HCT116 (cell line): ENCODE data around the gene PANX2. TPM values are rescaled to one million over a fixed set of nuclear protein-coding genes. Genes with fewer than 3 reads are reported as not detected.

ENCODE experiments used
- ATAC-seq: fragments of 200-7000 bp; cut with Tn5 transposase; 2 replicates; pipeline ENCODE4 v1.9.1; 2020; ENCODE audit warnings: mild to moderate bottlenecking, moderate library complexity
- BruUV-seq: library from RNA; stranded (reverse); fragments of 400-500 nt; replicated peaks from 2 replicates; lab custom pipeline; 2021; lab: Mats Ljungman, UMichigan
- CTCF ChIA-PET: fragments of 300-600 bp; sonication (Branson Sonifier 250); formaldehyde crosslinking; loops from one replicate; lab custom pipeline; 2021; ENCODE audit warnings: antibody characterized with exemption; lab: Charles Lee
- POLR2A ChIA-PET: fragments of 300-600, 350-600 bp; sonication (Branson Sonifier 250); formaldehyde crosslinking; loops from one replicate; lab custom pipeline; 2021; ENCODE audit warnings: antibody characterized with exemption; lab: Charles Lee
- RAD21 ChIA-PET, 2 experiments: fragments of 300-600 bp; sonication (Branson Sonifier 250); formaldehyde crosslinking; loops; one replicate each; lab custom pipeline; 2023; ENCODE audit warnings: low total read pairs in 2 of 2; ENCODE audit not compliant: uncharacterized antibody in 2 of 2, unreplicated experiment in 2 of 2, low non-redundant PET in 1 of 2; lab: Charles Lee
- DNase-seq: peaks from one replicate; pipeline ENCODE4 v3.0.0-alpha.2; 2010; ENCODE audit warnings: low read depth, low spot score
- H2AFZ ChIP-seq: fragments of 200-600 bp; shearing (Covaris generic), sonication (generic); 2 replicates; pipeline ENCODE4 v1.6.1; 2017; ENCODE audit warnings: low read depth, mixed run types, mixed read lengths, antibody characterized with exemption, low read length; ENCODE audit not compliant: poor library complexity, severe bottlenecking
- H3K27ac ChIP-seq: 2 replicates; pipeline ENCODE4 v1.5.1; 2012; ENCODE audit warnings: low read depth, low read length
- H3K27me3 ChIP-seq: fragments of 200-600 bp; sonication (generic); 2 replicates; pipeline ENCODE4 v1.6.1; 2016; ENCODE audit warnings: mixed run types, low read length, mixed read lengths; ENCODE audit not compliant: insufficient read depth
- H3K36me3 ChIP-seq, 2 experiments: fragments of 200-500 bp in 1 of 2; fragments of 200-600 bp in 1 of 2; sonication (Bioruptor generic) in 1 of 2; sonication (generic) in 1 of 2; 2 replicates each; pipeline versions ENCODE4 v1.5.1 to v1.6.1; 2014 to 2016; ENCODE audit warnings: low read length in 2 of 2, inconsistent platforms in 1 of 2, mixed read lengths in 1 of 2, mixed run types in 1 of 2; ENCODE audit not compliant: insufficient read depth in 2 of 2, control insufficient read depth in 1 of 2
- H3K4me1 ChIP-seq, 2 experiments: fragments of 200-600 bp in 1 of 2; sonication (generic) in 1 of 2; 2 replicates each; pipeline versions ENCODE4 v1.5.1 to v1.6.1; 2012 to 2017; ENCODE audit warnings: low read length in 2 of 2, inconsistent platforms in 1 of 2, mild to moderate bottlenecking in 1 of 2, mixed read lengths in 1 of 2, mixed run types in 1 of 2, moderate library complexity in 1 of 2; ENCODE audit not compliant: insufficient read depth in 2 of 2, control insufficient read depth in 1 of 2
- H3K4me2 ChIP-seq: fragments of 200-600 bp; sonication (generic); 2 replicates; pipeline ENCODE4 v1.6.1; 2017; ENCODE audit warnings: mixed run types, low read length, mixed read lengths
- H3K4me3 ChIP-seq, 2 experiments: fragments of 200-600 bp in 1 of 2; sonication (generic) in 1 of 2; replicated peaks in 1 of 2; 2 replicates each; pipeline ENCODE4 v1.5.1; 2011 to 2016; ENCODE audit warnings: low read length in 2 of 2, control low read depth in 1 of 2, low read depth in 1 of 2, mild to moderate bottlenecking in 1 of 2, mixed read lengths in 1 of 2, mixed run types in 1 of 2
- H3K79me2 ChIP-seq: fragments of 200-600 bp; sonication (generic); 2 replicates; pipeline ENCODE4 v1.6.1; 2017; ENCODE audit warnings: mild to moderate bottlenecking, mixed run types, low read length, moderate library complexity, mixed read lengths; ENCODE audit not compliant: insufficient read depth
- H3K9ac ChIP-seq: fragments of 200-600 bp; sonication (generic); 2 replicates; pipeline ENCODE4 v1.6.1; 2016; ENCODE audit warnings: low read length, mixed read lengths
- H3K9me2 ChIP-seq: fragments of 200-600 bp; sonication (generic), shearing (Covaris generic); 2 replicates; pipeline ENCODE4 v1.6.1; 2017; ENCODE audit warnings: mixed run types, mild to moderate bottlenecking, moderate library complexity; ENCODE audit not compliant: insufficient read depth
- H3K9me3 ChIP-seq, 2 experiments: fragments of 200-500 bp in 1 of 2; fragments of 200-600 bp in 1 of 2; sonication (Bioruptor generic) in 1 of 2; sonication (generic) in 1 of 2; 2 replicates each; pipeline ENCODE4 v1.6.1; 2014 to 2017; ENCODE audit warnings: low read length in 2 of 2, mixed read lengths in 2 of 2, inconsistent platforms in 1 of 2, low read depth in 1 of 2, mild to moderate bottlenecking in 1 of 2, mixed run types in 1 of 2, moderate library complexity in 1 of 2; ENCODE audit not compliant: control insufficient read depth in 1 of 2, insufficient read depth in 1 of 2
- H4K20me1 ChIP-seq: fragments of 200-600 bp; sonication (generic), shearing (Covaris generic); 2 replicates; pipeline ENCODE4 v1.6.1; 2017; ENCODE audit warnings: mixed run types, mild to moderate bottlenecking, moderate library complexity; ENCODE audit not compliant: insufficient read depth
- ATF3 ChIP-seq: IDR thresholded peaks from 2 replicates; pipeline ENCODE4 v1.6.1; 2012
- CBX3 ChIP-seq: IDR thresholded peaks from 2 replicates; pipeline ENCODE4 v1.6.1; 2012; ENCODE audit warnings: low read depth
- EGR1 ChIP-seq: IDR thresholded peaks from 2 replicates; pipeline ENCODE4 v1.6.1; 2012; ENCODE audit warnings: low read depth
- ELF1 ChIP-seq: IDR thresholded peaks from 2 replicates; pipeline ENCODE4 v1.6.1; 2012; ENCODE audit warnings: low read depth, borderline replicate concordance
- EZH2phosphoT487 ChIP-seq: fragments of 200-600 bp; IDR thresholded peaks from 2 replicates; pipeline ENCODE4 v1.6.1; 2018; ENCODE audit warnings: antibody characterized with exemption, borderline replicate concordance
- FOSL1 ChIP-seq: IDR thresholded peaks from 2 replicates; pipeline ENCODE4 v1.6.1; 2012; ENCODE audit warnings: low read depth
- JUND ChIP-seq: IDR thresholded peaks from 2 replicates; pipeline ENCODE4 v1.6.1; 2012
- MAX ChIP-seq: IDR thresholded peaks from 2 replicates; pipeline ENCODE4 v1.6.1; 2012
- POLR2A ChIP-seq: IDR thresholded peaks from 2 replicates; pipeline ENCODE4 v1.7.0; 2011; ENCODE audit warnings: borderline replicate concordance; ENCODE audit not compliant: insufficient read depth, insufficient read length; ENCODE audit errors: extremely low read depth
- POLR2AphosphoS5 ChIP-seq: IDR thresholded peaks from 2 replicates; pipeline ENCODE4 v1.6.1; 2011; ENCODE audit warnings: mild to moderate bottlenecking, low read depth, low read length, moderate library complexity
- RAD21 ChIP-seq: IDR thresholded peaks from 2 replicates; pipeline ENCODE4 v1.6.1; 2012; ENCODE audit warnings: low read depth, mild to moderate bottlenecking
- SRF ChIP-seq: IDR thresholded peaks from 2 replicates; pipeline ENCODE4 v1.6.1; 2012; ENCODE audit warnings: low read depth
- TCF7L2 ChIP-seq: IDR thresholded peaks from 2 replicates; pipeline ENCODE4 v1.7.0; 2011; ENCODE audit warnings: borderline replicate concordance, inconsistent platforms; ENCODE audit not compliant: insufficient read depth, insufficient read length; ENCODE audit errors: extremely low read depth
- YY1 ChIP-seq: IDR thresholded peaks from 2 replicates; pipeline ENCODE4 v1.6.1; 2011; ENCODE audit warnings: low read length, low read depth, moderate library complexity, mild to moderate bottlenecking; ENCODE audit not compliant: insufficient replicate concordance; ENCODE audit errors: extremely low read depth
- ZBTB33 ChIP-seq: IDR thresholded peaks from 2 replicates; pipeline ENCODE4 v1.6.1; 2011; ENCODE audit warnings: mild to moderate bottlenecking, low read length, moderate library complexity; ENCODE audit not compliant: insufficient replicate concordance; ENCODE audit errors: extremely low read depth
- ZFX ChIP-seq: fragments of 450-650 bp; IDR thresholded peaks from 2 replicates; pipeline ENCODE4 v1.6.1; 2017
- ZNF274 ChIP-seq: fragments of 200-500 bp; sonication (Bioruptor generic); IDR thresholded peaks from 2 replicates; pipeline ENCODE4 v1.6.1; 2014; ENCODE audit warnings: mild to moderate bottlenecking, low read depth, low read length, inconsistent platforms
- intact Hi-C: fragments of 100-400 bp; cut with micrococcal nuclease; formaldehyde crosslinking; loops from 2 replicates; pipeline ENCODE4 v1.10.0; 2022
- total RNA-seq: library from RNA; stranded (reverse); gene quantifications from one replicate; pipeline ENCODE4 v1.2.1, GENCODE V29; 2021; ENCODE audit not compliant: unreplicated experiment

The PANX2 gene
- total RNA-seq, 1 experiment from 2014 or later, result 8.0 TPM

- no peak for TF ChIP-seq ZFX
- no peak for TF ChIP-seq YY1
- no peak for TF ChIP-seq SRF
- no peak for TF ChIP-seq EGR1
- no peak for TF ChIP-seq RAD21
- TF ChIP-seq JUND, result no peak
- TF ChIP-seq POLR2A, result no peak
- TF ChIP-seq MAX, result no peak
- no peak for TF ChIP-seq POLR2AphosphoS5
- no peak for TF ChIP-seq FOSL1
- no peak for TF ChIP-seq EZH2phosphoT487
- no peak for TF ChIP-seq ATF3
- TF ChIP-seq ZNF274, result no peak
- TF ChIP-seq ZBTB33, result no peak
- no peak for TF ChIP-seq ELF1
- TF ChIP-seq CBX3, result no peak
- TF ChIP-seq TCF7L2, result no peak
- POLR2A ChIA-PET, result no interaction called here
These were observed 47.8 kb downstream of the PANX2 start for GRCh38 chr22:50218153-50218995.

More at GRCh38 chr22:50218153-50218995, 47.8 kb downstream of the PANX2 start:
- H3K79me2 ChIP-seq, result peaks cover 6% of the 10 kb centered on the region; the same call in 1 of the 2 replicates
- no peak overlapping the region for H3K9ac ChIP-seq
- H2AFZ ChIP-seq, result no peak overlapping the region
- ChIA-PET CTCF (interaction anchor here (1.0 kb wide), 1 partner anchor 182 kb away, joined by 3 read pairs; no protein-coding TSS in a partner anchor), RAD21 (no interaction called here)
- DNase-seq (no peak), ATAC-seq (no peak)
- no peaks in the 10 kb centered on the region for H4K20me1 ChIP-seq
- intact Hi-C loops, result no loop called here
- H3K9me3 ChIP-seq, result no peaks in the 10 kb centered on the region
- no peaks in the 10 kb centered on the region for H3K9me2 ChIP-seq
- H3K27me3 ChIP-seq, result no peaks in the 10 kb centered on the region
- no peak overlapping the region for H3K4me3 ChIP-seq
- H3K4me2 ChIP-seq, result no peak overlapping the region
- peaks cover 0 to 8% of the 10 kb centered on the region in 2 experiments; a peak in 3 of 4 replicates for H3K4me1 ChIP-seq
- H3K27ac ChIP-seq, result no peak overlapping the region
- BruUV-seq, result no TSS peak
- peaks cover 32 to 51% of the 10 kb centered on the region in 2 experiments for H3K36me3 ChIP-seq
